Measurements from ENCODE around the gene IL10RA.
"Not testable (repeated sequence)": the region's sequence is repeated elsewhere in the genome, so short reads cannot be mapped to it uniquely, and the experiment has no call there.

DNA sequence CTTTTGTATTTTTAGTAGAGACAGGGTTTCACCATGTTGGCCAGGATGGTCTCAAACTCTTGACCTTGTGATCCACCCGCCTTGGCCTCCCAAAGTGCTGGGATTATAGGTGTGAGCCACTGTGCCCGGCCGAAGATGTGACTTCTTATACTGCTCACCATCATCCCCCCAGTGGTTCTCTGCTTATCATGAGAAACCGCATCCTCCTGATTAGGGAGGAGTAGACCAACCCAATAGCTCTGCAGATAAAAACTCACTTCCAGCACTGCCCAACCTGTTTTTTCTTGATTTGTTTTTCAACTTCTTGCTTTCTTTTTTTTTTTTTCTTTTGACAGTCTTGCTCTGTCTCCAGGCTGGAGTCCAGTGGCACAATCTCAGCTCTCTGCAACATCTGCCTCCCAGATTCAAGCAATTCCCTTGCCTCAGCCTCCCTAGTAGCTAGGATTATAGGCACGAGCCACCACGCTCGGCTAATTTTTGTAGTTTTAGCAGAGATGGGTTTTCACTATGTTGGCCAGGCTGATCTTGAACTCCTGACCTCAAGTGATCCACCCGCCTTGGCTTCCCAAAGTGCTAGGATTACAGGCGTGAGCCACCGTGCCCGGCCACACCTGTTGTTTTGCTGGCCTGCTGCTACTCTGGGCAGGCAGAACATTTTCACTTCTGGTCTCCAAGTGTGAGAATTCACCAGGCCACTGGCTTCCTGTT, 21.5 kb downstream of the IL10RA start:
- TF ChIP-seq, protein P1, sequence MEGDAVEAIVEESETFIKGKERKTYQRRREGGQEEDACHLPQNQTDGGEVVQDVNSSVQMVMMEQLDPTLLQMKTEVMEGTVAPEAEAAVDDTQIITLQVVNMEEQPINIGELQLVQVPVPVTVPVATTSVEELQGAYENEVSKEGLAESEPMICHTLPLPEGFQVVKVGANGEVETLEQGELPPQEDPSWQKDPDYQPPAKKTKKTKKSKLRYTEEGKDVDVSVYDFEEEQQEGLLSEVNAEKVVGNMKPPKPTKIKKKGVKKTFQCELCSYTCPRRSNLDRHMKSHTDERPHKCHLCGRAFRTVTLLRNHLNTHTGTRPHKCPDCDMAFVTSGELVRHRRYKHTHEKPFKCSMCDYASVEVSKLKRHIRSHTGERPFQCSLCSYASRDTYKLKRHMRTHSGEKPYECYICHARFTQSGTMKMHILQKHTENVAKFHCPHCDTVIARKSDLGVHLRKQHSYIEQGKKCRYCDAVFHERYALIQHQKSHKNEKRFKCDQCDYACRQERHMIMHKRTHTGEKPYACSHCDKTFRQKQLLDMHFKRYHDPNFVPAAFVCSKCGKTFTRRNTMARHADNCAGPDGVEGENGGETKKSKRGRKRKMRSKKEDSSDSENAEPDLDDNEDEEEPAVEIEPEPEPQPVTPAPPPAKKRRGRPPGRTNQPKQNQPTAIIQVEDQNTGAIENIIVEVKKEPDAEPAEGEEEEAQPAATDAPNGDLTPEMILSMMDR (IDR thresholded peaks at IDR 0.05; ENCODE audit: low read depth, low read length) = not testable (repeated sequence)
- TF ChIP-seq EZH2phosphoT487 (IDR thresholded peaks at IDR 0.05; ENCODE audit: low read depth) = not testable (repeated sequence)

Data from OCI-LY3 (cell line).